Measurements from ENCODE around the gene IL33.

Gene IL33

DNA sequence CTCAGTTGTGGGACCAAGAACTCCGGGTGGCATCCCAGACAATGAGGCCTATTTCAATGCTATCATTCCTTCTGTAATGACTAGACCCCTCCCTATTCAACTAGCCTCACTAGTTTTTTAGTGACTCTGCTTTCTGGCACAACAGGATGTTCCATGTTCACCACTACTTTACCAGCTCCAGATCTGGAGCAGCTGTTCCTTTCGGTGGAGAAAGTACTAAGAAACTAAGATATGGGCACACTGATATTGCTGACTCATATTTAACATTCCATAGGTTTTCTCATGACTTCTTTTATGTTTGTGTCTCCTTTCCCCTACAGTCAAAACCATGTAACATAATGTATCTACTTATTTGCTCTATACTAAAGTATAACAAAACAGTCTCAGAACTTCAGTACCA, 24.1 kb downstream of the IL33 start:
- H3K4me3 ChIP-seq (ENCODE audit: low read depth, low read length): no peak overlapping the region
- no peak for DNase-seq (ENCODE audit: low read depth)
- TF ChIP-seq, protein P1, sequence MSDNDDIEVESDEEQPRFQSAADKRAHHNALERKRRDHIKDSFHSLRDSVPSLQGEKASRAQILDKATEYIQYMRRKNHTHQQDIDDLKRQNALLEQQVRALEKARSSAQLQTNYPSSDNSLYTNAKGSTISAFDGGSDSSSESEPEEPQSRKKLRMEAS (IDR thresholded peaks at IDR 0.05; ENCODE audit: low read depth, low read length): no peak
- TF ChIP-seq, protein P2, sequence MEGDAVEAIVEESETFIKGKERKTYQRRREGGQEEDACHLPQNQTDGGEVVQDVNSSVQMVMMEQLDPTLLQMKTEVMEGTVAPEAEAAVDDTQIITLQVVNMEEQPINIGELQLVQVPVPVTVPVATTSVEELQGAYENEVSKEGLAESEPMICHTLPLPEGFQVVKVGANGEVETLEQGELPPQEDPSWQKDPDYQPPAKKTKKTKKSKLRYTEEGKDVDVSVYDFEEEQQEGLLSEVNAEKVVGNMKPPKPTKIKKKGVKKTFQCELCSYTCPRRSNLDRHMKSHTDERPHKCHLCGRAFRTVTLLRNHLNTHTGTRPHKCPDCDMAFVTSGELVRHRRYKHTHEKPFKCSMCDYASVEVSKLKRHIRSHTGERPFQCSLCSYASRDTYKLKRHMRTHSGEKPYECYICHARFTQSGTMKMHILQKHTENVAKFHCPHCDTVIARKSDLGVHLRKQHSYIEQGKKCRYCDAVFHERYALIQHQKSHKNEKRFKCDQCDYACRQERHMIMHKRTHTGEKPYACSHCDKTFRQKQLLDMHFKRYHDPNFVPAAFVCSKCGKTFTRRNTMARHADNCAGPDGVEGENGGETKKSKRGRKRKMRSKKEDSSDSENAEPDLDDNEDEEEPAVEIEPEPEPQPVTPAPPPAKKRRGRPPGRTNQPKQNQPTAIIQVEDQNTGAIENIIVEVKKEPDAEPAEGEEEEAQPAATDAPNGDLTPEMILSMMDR (IDR thresholded peaks at IDR 0.05; ENCODE audit: low read depth, low read length): no peak
- TF ChIP-seq POLR2A (IDR thresholded peaks at IDR 0.05; ENCODE audit: extremely low read depth, insufficient read length): no peak
- TF ChIP-seq MYC (IDR thresholded peaks at IDR 0.05; ENCODE audit: low read depth, low read length): no peak

GRCh38 chr9:6243746-6244145, 28.1 kb downstream of the IL33 start:
- TF ChIP-seq POLR2A (IDR thresholded peaks at IDR 0.05; ENCODE audit: extremely low read depth, insufficient read length) (no peak), MYC (IDR thresholded peaks at IDR 0.05; ENCODE audit: low read depth, low read length) (no peak)
- TF ChIP-seq, protein P2 (IDR thresholded peaks at IDR 0.05; ENCODE audit: low read depth, low read length): no peak
- TF ChIP-seq, protein P1 (IDR thresholded peaks at IDR 0.05; ENCODE audit: low read depth, low read length): no peak
- H3K4me3 ChIP-seq (ENCODE audit: low read depth, low read length): no peak overlapping the region
- DNase-seq (ENCODE audit: low read depth): no peak

GRCh38 chr9:6247266-6247665, 31.7 kb downstream of the IL33 start:
- no peak overlapping the region for H3K4me3 ChIP-seq (ENCODE audit: low read depth, low read length)
- TF ChIP-seq, protein P1 (IDR thresholded peaks at IDR 0.05; ENCODE audit: low read depth, low read length): no peak
- TF ChIP-seq, protein P2 (IDR thresholded peaks at IDR 0.05; ENCODE audit: low read depth, low read length): no peak
- TF ChIP-seq MYC (IDR thresholded peaks at IDR 0.05; ENCODE audit: low read depth, low read length) (no peak), POLR2A (IDR thresholded peaks at IDR 0.05; ENCODE audit: extremely low read depth, insufficient read length) (no peak)
- DNase-seq (ENCODE audit: low read depth): no peak

DNA sequence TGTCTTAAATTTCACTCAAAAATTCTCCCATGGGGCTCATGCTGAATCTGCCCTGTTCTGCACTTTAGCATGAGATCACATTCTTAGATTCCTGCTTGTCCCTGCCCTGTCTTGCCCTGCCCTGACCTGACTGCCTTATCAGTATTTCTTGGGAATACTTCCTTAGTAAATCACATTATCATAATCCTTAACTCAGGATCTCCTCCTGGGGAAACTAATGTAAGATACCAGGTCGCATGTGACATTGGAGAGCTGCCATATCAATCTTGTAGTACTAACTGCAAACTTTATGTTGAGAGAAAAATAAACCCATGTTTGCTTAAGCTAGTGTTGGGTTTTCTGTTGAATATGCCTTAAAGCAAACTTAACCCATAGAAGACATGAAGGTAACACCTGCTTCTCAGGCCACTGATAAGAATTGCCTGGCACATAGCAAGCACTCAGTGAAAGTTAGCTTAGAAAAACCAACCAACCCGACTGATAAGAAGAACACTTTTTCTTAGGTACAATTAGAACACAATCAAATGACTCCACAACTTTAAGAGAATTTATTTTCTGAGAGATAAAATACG, 53.3 kb downstream of the IL33 start:
- no peak for DNase-seq (ENCODE audit: low read depth)
- no peak overlapping the region for H3K4me3 ChIP-seq (ENCODE audit: low read depth, low read length)
- TF ChIP-seq, protein P2 (IDR thresholded peaks at IDR 0.05; ENCODE audit: low read depth, low read length): no peak

DNA sequence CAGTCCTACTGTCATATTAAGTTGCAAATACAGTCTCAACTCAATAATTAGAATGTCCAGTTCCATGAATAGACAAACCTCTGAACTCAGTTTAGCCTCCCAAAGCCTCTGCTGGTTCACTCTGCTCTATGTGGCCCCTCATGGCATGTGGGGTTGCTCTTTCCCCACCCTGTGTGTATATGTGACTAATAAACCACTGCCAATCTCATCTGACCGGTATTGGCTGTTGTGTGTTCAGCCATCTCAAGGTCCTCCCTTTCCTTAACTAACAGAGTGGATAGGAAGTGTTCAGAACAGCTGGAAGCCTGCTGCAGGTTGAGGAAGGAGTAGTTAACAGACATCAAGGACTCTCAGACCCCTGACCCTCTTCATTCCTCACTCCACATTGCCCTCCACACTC, 55.3 kb downstream of the IL33 start:
- TF ChIP-seq, protein P2 (IDR thresholded peaks at IDR 0.05; ENCODE audit: low read depth, low read length): no peak
- TF ChIP-seq MYC (IDR thresholded peaks at IDR 0.05; ENCODE audit: low read depth, low read length) (no peak), POLR2A (IDR thresholded peaks at IDR 0.05; ENCODE audit: extremely low read depth, insufficient read length) (no peak)
- TF ChIP-seq, protein P1 (IDR thresholded peaks at IDR 0.05; ENCODE audit: low read depth, low read length): no peak
- H3K4me3 ChIP-seq (ENCODE audit: low read depth, low read length): no peak overlapping the region
- no peak for DNase-seq (ENCODE audit: low read depth)
